ENCODE results near the gene RHBDL1.

GRCh38 chr16:694863-695354 lies 19.4 kb downstream of the RHBDL1 start:
- TF ChIP-seq TAF1 (IDR thresholded peaks at IDR 0.05; ENCODE audit: low read depth) (no peak), CEBPB (IDR thresholded peaks at IDR 0.05) (no peak), TCF12 (IDR thresholded peaks at IDR 0.05; ENCODE audit: low read depth) (no peak), NFIC (IDR thresholded peaks at IDR 0.05) (no peak), ZBTB7A (IDR thresholded peaks at IDR 0.05; ENCODE audit: low read depth) (no peak)

Data from Ishikawa (cell line).